A673 (cell line): Measurements from ENCODE around the gene PRKCA.

Experiments used
- EZH2 ChIP-seq: fragments of 200-600 bp; sonication (generic); IDR thresholded peaks from 2 replicates; pipeline ENCODE4 v1.6.1; 2017; ENCODE audit warnings: borderline replicate concordance, low read depth, mild to moderate bottlenecking, mixed read lengths, antibody characterized with exemption, low read length; ENCODE audit not compliant: poor library complexity, severe bottlenecking
- TF ChIP-seq, protein P1 (sequence below): fragments of 300-800, 200-600 bp; sonication (generic); conservative IDR thresholded peaks from 2 replicates; pipeline ENCODE4 v1.5.1; 2017; ENCODE audit warnings: low read depth, mild to moderate bottlenecking, antibody characterized with exemption, low read length, moderate library complexity, mixed read lengths

DNA sequence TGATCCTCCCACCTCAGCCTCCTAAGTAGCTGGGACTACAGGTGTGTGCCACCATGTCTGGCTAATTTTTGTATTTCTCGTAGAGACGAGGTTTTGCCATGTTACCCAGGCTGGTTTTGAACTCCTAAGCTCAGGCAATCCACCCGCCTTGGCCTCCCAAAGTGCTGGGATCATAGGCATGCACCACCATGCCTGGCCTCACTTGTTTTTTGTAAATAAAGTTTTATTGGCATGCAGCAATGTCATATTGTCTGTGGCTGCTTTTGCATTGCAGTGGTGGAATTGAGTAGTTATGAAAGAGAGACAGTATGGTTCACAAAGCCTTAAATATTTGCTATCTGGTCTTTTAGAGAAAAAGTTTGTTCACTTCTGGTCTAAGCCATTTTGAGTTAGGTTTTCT lies 124.7 kb downstream of the PRKCA start:
- TF ChIP-seq, protein P1, sequence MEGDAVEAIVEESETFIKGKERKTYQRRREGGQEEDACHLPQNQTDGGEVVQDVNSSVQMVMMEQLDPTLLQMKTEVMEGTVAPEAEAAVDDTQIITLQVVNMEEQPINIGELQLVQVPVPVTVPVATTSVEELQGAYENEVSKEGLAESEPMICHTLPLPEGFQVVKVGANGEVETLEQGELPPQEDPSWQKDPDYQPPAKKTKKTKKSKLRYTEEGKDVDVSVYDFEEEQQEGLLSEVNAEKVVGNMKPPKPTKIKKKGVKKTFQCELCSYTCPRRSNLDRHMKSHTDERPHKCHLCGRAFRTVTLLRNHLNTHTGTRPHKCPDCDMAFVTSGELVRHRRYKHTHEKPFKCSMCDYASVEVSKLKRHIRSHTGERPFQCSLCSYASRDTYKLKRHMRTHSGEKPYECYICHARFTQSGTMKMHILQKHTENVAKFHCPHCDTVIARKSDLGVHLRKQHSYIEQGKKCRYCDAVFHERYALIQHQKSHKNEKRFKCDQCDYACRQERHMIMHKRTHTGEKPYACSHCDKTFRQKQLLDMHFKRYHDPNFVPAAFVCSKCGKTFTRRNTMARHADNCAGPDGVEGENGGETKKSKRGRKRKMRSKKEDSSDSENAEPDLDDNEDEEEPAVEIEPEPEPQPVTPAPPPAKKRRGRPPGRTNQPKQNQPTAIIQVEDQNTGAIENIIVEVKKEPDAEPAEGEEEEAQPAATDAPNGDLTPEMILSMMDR: no peak
- no peak for TF ChIP-seq EZH2
